GM18507 (cell line): Measurements from ENCODE around the gene PRELID3B.

Source experiments
- DNase-seq: peaks from one replicate; pipeline ENCODE4 v3.0.0; 2011; ENCODE audit warnings: low read depth; ENCODE audit not compliant: insufficient read length; ENCODE audit errors: extremely low spot score
- FAIRE-seq: peaks from 2 replicates; lab custom pipeline; 2011; peaks lifted over from hg19 to GRCh38; lab: Jason Lieb, UNC

The PRELID3B gene

DNA sequence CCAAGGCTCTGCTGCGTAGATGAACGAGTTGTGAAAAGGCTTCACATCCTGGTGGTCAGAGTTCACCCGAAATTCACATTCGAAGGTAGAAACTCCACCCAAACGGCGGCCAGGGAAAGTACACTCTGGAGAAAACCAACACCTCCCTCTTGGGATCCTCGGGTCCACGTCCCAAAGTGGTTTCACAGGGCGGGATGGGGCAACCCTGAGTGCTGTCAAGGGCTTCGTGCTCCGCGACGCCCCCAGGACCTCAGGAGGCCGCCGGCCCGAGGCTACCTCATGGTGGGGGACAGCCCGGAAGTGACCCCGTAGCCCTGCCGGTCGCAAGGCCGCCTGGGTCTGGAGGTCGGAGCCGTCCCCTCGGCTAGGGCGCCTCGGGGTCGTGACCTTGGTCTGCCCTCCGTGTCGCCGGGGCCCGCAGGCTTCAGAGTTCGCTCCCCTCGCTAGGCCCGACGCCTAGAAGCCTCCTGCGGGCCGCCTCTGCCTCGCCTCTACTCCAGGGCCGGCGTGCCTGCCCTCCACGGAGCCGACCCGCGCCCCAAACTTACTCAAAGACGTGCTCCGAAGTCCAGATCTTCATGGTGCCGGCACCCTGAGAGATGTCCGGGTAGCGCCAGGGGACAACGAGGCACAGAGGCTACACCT lies at the start of gene PRELID3B:
Gene PRELID3B (minus strand): TSS at position 636 of the 645 bp plus-strand sequence. CDS start 56 bp downstream, at position 580.
- DNase-seq, result no peak

DNA sequence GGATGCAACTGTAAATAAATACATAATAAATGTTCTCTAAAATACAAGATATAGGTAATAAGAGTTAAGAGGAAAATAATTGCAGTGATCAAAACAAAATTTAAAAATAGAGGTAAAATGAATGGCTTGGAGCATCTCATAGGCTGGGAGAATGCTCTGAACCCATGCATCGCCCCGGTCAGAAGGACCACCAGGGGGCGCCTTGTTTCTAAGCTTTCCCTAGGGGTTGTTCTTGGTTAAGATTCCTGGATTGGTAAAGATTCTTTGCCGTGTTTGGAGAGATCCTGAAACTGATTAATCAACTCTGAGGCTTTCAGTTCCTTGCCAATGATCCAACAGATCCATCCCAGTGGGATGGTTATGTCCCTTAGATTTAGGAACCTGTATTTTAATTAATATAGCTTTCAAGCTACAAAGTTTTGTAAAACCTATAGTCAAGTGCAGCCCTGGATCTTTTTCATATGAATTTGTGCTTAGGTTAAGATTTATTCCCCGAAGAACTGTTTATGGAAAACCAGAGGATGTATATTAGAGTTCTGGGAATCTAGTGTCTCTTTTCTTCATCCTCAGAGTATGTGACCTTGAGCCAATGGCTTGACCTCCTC lies 45.3 kb upstream of the PRELID3B start:
- peak; percentile 67 for FAIRE-seq
- DNase-seq, result peak; percentile 25

More for the DNA sequence above, at the start of gene PRELID3B:
- FAIRE-seq, result no peak

DNA sequence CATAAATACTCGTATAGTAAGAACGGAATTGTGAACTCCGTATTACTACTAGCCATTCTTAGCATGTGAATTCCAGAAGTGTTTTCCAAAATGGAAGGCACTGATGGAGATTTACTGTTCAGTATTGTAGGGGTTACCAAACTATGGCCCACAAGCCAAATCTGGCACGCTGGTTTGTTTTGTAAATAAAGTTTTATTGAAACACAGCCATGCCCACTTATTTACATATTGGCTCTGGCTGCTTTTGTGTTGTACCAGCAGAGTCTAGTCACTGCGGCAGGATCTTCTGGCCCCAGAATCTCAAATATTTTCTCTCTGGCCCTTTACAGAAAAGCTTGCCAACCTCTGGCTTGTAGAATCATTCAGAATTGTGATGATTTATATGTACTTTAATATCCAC lies 44.3 kb upstream of the PRELID3B start:
- no peak for FAIRE-seq
- DNase-seq, result no peak

DNA sequence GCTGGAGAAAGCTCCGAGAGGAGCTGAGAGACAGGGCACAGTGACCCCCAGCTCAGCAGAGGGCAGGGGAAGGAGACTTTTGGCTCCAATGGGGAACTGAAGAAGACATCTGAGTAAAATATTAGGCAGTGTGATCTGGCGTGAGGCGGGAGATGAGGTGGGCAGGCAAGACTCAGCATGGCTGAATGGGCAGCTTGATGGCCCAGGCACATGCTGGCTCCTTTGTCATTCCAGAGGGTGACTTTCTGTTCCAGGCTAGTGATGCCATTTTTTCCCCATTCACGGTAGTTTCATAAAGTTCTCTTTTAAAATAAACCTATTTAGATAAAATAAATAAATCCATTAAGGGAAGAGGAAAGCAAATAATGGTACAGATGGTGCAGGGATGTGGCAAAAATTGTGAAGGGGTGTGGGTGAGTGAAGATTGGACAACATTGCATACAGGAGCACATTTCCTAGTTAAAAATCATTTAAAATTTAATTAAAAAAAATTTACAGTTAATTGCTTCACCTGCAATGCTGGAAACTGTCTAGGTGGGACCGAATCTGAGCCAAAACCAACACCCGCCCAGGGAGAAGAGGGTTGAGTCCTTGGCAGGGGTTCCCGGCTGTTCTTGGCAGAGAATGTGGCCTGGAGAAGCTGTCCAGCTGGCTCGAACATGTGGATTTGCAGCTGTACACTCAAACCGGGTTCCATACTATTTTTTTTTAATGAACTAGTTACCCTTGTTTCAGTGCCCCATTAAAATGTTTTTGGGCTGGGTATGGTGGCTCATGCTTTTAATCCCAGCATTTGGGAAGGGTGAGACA lies 41.7 kb upstream of the PRELID3B start:
- FAIRE-seq, result no peak
- DNase-seq, result no peak

DNA sequence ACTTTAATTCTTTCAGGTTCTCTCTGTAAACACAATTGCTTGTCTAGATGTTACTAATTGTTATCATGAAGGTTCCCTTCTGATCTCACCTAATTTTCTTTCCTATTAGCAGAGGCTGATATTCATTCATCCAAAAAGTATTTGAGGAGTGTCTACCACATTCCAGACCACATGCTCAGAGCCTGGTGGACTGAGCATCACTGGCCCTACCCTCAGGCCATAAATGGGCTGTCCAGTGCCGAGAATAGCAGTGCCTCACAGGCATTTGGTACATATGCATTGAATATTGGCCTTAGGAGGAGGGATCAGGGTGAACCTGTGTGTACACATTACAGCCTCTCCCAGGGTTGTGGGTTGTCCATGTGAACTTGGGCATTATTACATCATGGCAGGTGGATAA lies 40.4 kb upstream of the PRELID3B start:
- no peak for DNase-seq
- no peak for FAIRE-seq

DNA sequence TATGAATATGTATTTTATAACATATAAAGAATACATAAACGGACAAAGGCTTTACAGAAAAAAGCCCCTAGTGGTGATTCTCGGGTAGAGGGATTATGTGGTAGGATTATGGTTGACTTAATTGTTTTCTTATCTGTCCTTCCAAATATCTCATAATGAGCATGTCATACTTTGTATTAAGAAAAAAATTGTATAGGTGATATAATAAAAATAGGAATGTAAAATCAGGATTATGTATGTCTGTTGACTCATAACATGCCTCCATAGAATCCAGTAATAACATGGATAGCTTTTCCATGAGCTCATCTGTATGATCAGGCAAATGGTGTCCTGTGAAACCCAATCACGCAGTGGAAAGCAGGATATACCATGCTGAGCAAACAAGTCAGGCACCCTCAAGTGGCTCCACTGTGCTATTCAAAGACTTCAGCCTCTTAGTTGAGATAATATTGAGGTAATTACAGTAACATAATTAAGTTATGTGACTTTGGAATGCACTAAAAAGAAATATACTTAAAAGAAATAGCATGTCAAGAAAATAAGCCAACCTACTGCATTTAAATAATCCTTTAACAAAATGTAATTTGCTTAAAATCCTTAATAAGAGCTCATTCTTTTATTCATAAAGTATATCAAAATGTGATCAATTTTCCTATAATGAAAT lies 39.6 kb upstream of the PRELID3B start:
- no peak for FAIRE-seq
- DNase-seq, result no peak

DNA sequence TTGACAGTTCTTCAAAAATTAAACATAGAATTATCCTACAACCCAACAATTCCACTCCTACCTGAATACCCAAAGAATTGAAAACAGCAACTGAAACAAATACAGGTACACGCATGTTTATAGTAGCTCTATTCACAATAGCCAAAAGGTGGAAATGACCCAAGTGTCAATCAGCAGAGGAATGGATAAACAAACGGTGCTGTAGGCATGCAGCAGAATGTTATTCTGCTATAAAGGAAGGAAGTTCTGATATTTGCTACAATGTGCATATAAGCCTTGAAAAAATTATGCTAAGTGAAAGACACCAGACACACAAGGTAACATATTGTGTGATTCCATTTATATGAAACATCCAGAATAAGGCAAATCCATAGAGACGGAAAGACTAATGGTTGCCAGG lies 38.5 kb upstream of the PRELID3B start:
- no peak for FAIRE-seq
- no peak for DNase-seq

DNA sequence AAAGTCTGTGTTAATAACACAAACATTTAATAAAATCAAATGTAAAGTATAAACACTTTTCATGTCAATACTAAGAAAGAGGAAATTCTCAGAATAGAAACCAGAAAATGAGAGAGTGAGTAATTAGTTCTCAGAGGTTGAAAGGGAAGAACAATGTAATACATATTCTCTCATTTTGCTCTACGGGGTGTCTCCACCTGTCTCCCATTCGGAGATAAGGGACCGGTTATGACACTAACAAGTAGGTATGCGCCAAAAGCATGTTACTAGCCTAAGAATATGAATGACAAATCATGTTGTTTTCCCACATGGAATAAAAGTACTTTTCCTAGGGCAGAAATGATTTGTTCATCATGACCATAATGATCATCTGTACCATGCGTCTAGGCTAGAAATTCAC lies 35.6 kb upstream of the PRELID3B start:
- no peak for FAIRE-seq
- DNase-seq, result no peak

DNA sequence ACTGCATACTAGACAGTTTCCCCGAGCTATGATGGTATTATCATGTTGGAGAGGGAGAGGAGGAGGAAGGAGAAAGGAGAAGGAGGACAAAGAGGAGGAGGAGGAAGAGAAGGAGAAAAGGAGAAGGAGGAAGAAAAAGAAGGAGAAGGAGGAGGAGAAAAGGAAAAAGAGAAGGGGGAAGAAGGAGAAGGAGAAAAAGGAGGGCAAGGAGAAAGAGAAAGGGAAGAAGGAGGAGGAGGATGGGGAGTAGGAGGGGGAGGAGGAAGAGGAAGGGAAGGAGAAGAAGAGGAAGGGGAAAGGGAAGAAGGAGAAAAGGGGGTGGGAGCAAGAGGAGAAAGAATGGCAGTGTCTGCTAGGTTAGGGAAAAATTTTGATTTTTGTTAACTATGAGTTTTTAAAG lies 35.1 kb upstream of the PRELID3B start:
- DNase-seq (no peak), FAIRE-seq (no peak)

DNA sequence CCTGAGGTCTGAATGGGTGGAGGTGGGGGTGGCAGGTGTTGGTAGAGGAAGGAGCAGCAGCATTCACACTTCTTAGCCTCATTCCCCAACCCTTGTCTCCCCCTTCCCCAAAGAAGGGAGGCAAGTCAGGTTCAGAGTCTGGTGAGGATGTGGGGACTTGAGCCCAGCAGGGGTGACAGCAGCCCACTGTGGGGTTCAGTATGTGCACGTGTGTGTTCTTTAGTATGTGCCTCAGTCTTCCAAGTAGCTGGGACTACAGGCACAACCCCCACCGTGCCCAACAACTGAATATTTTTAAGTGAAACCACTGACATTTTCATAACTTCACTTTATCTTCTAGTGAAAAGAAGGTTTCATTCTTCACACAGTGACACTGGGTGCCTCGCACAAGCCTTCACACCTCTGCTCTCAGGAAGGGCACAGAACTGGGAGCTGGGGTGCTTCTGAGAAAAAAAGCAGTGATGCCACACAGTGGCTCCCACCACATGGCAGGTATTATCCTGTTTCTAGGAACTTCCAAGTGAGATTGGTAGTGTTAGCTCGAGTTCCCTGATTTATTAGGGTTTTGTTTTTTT lies 33.4 kb upstream of the PRELID3B start:
- FAIRE-seq (no peak), DNase-seq (no peak)

DNA sequence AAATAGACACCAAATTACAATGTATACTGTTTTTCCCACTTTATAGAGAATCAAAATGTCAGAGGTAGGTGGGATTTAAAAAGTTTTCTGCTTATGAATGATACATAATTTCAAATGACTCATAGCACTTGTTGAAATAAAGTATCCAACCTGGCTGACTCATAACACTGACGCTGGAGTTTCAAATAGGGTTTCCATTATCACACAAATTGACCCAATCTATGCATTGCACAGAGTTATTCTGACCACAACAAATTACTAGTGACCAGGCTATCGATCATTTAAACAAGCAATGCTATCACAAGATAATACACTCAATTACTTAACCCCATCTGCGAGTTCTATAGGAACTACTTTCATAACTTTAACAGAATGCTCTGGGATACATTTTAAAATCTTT lies 31.9 kb upstream of the PRELID3B start:
- DNase-seq (no peak), FAIRE-seq (no peak)

DNA sequence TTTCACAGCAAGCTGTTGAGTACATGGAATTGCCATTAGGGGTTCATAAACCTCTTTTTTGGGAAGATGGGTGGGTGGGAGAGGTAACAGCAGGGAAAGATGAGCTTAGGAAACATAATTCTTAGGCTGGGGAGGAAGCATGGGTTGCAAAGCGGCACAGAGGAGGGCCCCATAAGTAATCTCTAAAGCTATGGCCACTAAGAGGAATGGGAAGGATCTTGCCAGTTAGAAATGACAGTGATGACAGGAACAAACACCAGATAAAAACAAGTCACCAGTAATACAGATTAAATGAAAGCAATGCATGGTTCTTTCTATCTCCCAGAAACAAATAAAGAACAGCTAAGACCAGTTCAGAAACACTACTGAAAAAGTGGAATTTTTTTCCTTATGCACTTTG lies 31.0 kb upstream of the PRELID3B start:
- no peak for DNase-seq
- no peak for FAIRE-seq

DNA sequence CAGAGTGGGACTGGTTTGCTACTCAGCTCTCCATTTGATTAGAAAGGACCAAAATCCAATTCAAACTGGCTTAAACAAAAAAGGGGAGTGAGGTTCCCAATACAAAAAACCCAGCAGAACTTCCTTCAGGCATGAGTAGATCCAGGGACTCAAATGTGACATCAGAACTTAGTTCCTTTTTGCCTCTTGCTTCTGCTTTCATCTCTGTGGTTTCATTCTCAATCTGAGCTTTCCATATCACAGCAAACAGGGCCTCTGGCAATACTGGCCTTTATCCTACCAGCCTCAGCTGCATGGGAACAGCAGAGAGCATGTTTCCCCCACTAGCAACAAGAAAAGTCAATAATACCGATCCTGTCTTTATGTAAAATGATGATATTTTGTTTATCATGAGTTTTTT lies 28.6 kb upstream of the PRELID3B start:
- FAIRE-seq, result peak; percentile 50
- DNase-seq, result no peak

DNA sequence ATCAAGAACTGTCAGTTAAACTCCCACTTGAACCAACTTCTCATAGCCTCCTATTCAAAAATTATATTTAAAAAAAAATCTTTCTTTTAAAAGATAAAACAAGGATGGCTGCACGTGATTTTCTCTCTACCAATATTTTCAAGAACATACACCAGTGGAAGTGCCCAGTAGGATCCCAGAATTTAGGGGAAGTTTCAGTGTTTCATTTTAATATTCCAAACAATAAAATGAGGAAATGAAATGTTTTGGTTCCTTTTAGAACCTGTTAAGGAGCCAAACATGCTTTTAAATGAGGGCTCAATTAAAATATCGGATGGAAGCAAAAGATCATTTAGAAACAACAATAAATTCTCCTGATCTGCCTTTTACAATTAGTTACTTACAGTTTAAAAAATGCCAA lies 26.4 kb upstream of the PRELID3B start:
- FAIRE-seq (no peak), DNase-seq (no peak)

DNA sequence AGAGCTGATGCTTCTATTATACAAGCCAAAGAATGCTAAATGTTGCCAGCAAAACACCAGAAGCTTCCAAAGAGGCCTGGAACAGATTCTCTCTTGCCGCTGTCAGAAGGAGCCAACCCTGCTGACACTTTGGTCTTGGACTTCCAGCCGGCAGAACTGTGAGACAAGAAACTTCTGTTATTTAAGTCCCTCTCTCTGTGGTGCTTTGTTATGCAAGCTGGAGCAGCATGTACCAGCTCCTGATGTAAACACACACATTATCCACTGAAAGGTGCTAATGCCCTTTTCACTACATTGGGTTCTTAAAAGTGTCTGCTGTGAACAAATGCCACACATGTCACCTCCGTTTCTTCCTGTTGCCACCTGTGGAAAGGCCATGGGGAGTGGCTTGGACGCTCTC lies 25.9 kb upstream of the PRELID3B start:
- FAIRE-seq (no peak), DNase-seq (no peak)

DNA sequence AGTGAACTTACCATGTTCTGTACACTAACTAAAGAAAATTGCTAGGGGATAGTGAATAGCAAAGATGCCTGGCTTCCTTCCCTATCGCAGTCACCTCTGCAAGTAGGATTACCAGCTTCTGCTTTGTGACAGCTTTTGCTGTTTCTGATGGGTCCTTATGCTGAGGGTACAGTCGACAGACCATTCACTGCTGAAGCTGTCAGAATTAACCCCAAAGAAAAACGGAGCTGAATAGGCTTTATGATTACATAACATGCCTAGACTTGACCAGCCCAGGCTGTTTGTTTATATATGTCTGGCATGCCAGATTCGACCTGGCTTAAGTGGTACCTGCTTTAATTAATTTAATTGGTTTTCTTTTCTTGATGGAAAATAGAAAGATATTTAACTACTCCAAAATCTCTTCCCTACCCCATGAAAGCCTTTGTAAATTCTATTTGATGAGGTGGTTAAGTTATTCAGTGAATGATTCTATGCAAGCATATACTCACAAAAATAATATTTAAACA lies 21.7 kb upstream of the PRELID3B start:
- no peak for DNase-seq

DNA sequence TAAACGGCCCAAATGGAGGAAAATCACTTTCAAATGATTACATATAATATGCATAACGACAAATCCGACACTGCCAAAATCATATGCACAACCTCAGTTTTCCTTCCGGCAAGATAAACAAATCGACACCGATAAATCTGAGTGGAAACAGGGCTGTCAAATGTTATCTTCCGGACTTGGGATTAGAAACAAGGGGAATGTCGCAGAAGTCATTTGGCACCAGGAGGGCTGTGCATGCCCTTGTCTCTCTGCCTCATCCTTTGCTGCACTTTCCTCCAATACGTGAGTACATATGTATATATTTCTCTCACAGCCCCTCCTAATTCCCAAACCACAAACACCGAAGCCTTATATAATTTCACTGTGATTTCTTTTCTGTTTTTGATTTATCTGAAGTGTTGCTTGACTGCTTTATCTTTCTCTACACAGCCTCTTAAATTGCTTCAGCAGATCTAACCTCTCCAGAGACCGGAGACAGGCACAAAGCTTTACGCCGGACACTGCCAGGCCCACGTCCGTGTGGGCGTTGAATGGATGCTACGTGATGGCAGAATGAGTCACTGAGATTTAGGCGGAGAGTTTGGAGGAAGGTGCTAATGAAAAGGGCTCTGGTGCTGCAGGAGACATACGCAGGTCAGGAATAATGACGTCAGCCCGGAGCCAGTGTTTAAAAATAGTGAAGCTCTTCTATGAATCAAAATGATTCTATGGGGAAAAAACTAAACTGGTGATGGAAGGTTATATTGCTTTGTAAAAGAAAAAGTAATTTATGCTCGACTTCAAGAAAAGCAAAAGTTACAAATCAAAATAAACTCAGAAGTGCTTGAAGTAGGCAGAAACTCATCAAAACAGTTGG lies 21.0 kb upstream of the PRELID3B start:
- DNase-seq (no peak), FAIRE-seq (no peak)

More for the DNA sequence above, 21.7 kb upstream of the PRELID3B start:
- no peak for FAIRE-seq

DNA sequence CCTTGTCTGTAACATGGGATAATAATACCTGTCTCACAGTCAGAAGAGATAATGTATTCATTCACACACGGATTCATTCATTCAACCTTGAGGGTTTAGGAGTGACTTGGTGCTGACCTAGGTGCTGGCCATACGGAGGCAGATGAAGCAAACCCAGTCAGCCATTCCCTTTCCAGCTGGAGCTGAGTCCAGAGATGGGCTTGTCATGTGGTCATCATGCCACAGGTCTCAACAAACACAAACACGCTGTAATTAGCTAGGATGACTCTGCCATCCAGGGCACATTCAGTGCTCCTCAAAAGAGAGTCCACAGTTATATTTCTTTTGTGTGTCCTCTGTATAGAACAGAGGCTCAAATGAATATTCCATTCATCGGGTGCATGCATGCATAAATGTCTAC lies 19.5 kb upstream of the PRELID3B start:
- DNase-seq (no peak), FAIRE-seq (no peak)

DNA sequence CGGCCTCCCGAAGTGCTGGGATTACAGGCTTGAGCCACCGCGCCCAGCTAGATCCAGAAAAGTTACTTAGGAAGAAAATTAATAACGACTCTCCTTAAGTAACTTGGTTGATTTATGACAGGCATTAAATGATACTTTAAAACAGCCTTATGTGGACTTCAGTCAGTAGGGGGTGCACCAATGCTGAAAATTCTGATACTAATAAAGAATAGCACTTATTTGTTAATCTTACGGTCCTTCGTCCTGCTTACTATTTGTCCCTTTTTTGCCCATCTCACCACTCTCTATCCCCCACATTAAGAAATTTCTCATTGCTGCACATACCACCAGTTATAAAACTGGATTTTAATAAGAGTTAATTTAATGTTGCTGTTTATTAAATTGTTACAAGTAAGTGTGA lies 12.7 kb upstream of the PRELID3B start:
- DNase-seq (no peak), FAIRE-seq (no peak)
